Ovary (tissue), 3 donors: ENCODE measurements around the gene MINDY4B.

ENCODE experiments used
- CTCF ChIP-seq, 3 donors: fragments of 450-650 bp in 2 of 3; fragments of 200-600 bp in 1 of 3; IDR thresholded peaks; one replicate each; pipeline versions ENCODE4 v1.5.1 to v1.8.0; 2016 to 2022; ENCODE audit warnings: antibody characterized with exemption in 3 of 3, mild to moderate bottlenecking in 1 of 3
- POLR2A ChIP-seq: fragments of 450-650 bp; IDR thresholded peaks from one replicate; pipeline ENCODE4 v1.6.1; 2017; ENCODE audit warnings: antibody characterized with exemption, mild to moderate bottlenecking, moderate library complexity
- donor health status: DM: no; HTN: no; CAD: no.

- TF ChIP-seq POLR2A (no peak), CTCF (IDR thresholded peaks at IDR 0.05) (no peak)
Observed at GRCh38 chr3:150930839-150931238, 25.6 kb upstream of the MINDY4B start.
